Measurements from ENCODE around the gene ABCB1. TPM values are rescaled to one million over a fixed set of nuclear protein-coding genes. Genes with fewer than 3 reads are reported as not detected.

The ABCB1 gene
- polyA plus RNA-seq, 1 donor (not counting 4 experiments of a cell fraction or from before 2014, with no cell fraction given) = 0.13 TPM

DNA sequence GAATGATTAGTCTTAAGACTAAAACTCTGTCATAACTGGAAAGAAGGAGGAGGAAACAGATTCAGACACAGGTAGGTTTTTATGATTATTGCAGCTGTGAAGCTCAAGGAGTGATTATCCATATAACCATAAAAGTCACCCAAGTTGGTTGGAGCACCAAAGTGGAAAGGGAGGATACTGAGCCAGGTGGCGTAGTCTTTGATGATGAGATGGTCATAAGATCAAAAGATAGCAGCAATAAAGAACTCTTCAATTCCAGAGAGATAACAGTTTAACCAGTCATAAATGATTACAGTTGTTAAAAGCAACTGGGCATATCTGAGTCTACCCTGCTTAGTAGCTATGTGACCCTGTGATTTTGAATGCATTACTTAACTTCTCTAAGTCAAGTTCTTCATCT is 8.4 kb downstream of the ABCB1 start:
- Histone ChIP-seq H3K9me1 (ENCODE audit: control insufficient read depth, extremely low read depth, insufficient read depth, low read length) (no peaks in the 10 kb centered on the region), H3K27ac (ENCODE audit: control insufficient read depth, insufficient read depth, low read length) (no peak overlapping the region), H3K4me1 (ENCODE audit: control insufficient read depth, extremely low read depth, insufficient read depth, low read length) (no peaks in the 10 kb centered on the region), H2AFZ (ENCODE audit: control insufficient read depth, low read length) (no peak overlapping the region), H3K9me3 (ENCODE audit: control insufficient read depth, low read depth, low read length) (no peaks in the 10 kb centered on the region), H4K20me1 (ENCODE audit: control insufficient read depth, extremely low read depth, insufficient read depth, low read length) (no peaks in the 10 kb centered on the region), H3K27me3 (ENCODE audit: control insufficient read depth, extremely low read depth, insufficient read depth, low read length) (peaks cover 3% of the 10 kb centered on the region), H3K36me3 (ENCODE audit: control insufficient read depth in 2 of 2, extremely low read depth in 1 of 2, insufficient read depth in 2 of 2, low read length in 2 of 2) (no peaks in the 10 kb centered on the region), H3K4me2 (ENCODE audit: control insufficient read depth, extremely low read depth, insufficient read depth, low read depth, low read length) (no peak overlapping the region), H3K4me3 (ENCODE audit: control insufficient read depth in 2 of 3, extremely low read depth in 1 of 3, insufficient read depth in 2 of 3, low read depth in 1 of 3, low read length in 3 of 3) (no peak overlapping the region), H3K79me2 (ENCODE audit: control insufficient read depth, insufficient read depth, low read length) (no peaks in the 10 kb centered on the region), H3K9ac (ENCODE audit: control insufficient read depth, extremely low read depth, insufficient read depth, low read length) (no peak overlapping the region)
- no peak for TF ChIP-seq EZH2 (IDR thresholded peaks at IDR 0.05; ENCODE audit: low read length)
- TF ChIP-seq, protein P1, sequence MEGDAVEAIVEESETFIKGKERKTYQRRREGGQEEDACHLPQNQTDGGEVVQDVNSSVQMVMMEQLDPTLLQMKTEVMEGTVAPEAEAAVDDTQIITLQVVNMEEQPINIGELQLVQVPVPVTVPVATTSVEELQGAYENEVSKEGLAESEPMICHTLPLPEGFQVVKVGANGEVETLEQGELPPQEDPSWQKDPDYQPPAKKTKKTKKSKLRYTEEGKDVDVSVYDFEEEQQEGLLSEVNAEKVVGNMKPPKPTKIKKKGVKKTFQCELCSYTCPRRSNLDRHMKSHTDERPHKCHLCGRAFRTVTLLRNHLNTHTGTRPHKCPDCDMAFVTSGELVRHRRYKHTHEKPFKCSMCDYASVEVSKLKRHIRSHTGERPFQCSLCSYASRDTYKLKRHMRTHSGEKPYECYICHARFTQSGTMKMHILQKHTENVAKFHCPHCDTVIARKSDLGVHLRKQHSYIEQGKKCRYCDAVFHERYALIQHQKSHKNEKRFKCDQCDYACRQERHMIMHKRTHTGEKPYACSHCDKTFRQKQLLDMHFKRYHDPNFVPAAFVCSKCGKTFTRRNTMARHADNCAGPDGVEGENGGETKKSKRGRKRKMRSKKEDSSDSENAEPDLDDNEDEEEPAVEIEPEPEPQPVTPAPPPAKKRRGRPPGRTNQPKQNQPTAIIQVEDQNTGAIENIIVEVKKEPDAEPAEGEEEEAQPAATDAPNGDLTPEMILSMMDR (optimal IDR thresholded peaks at IDR 0.05 in 1 of 3, IDR thresholded peaks at IDR 0.05 in 1 of 3, conservative IDR thresholded peaks at IDR 0.05 in 1 of 3; ENCODE audit: extremely low read depth in 1 of 3, insufficient read depth in 2 of 3, low read length in 3 of 3) = no peak
- no peak for DNase-seq (ENCODE audit: low read depth, low spot score)
- dilution Hi-C loops (cut with MboI; ENCODE audit: extremely low pct_ligation_motif_present, low sequenced_read_pairs) = no loop called here
- FAIRE-seq = no peak

DNA sequence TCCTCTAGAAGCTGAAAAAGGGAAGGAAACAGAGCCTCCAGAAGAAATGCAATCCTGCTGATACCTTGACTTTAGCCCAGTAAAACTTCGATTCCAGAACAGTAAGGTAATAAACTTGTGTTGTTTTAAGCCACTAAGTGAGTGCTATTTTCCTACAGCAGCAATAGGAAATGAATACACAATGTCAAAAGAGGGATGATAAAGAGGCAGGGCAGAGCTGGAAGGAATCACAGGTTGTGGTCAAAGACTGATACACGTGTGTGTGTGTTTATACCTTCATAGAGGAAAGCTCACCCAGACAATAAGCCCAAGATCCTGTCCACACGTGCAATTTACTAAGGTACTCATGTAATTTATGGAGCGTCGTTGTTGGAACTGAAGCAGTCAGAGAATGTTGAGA is 9.5 kb downstream of the ABCB1 start:
- no peak overlapping the region for H3K4me3 ChIP-seq (ENCODE audit: control insufficient read depth in 2 of 3, extremely low read depth in 1 of 3, insufficient read depth in 2 of 3, low read depth in 1 of 3, low read length in 3 of 3)
- H3K9me1 ChIP-seq (ENCODE audit: control insufficient read depth, extremely low read depth, insufficient read depth, low read length) = no peaks in the 10 kb centered on the region
- H4K20me1 ChIP-seq (ENCODE audit: control insufficient read depth, extremely low read depth, insufficient read depth, low read length) = no peaks in the 10 kb centered on the region
- TF ChIP-seq EZH2 (IDR thresholded peaks at IDR 0.05; ENCODE audit: low read length) = no peak
- TF ChIP-seq, protein P1 (optimal IDR thresholded peaks at IDR 0.05 in 1 of 3, IDR thresholded peaks at IDR 0.05 in 1 of 3, conservative IDR thresholded peaks at IDR 0.05 in 1 of 3; ENCODE audit: extremely low read depth in 1 of 3, insufficient read depth in 2 of 3, low read length in 3 of 3) = no peak
- H3K4me1 ChIP-seq (ENCODE audit: control insufficient read depth, extremely low read depth, insufficient read depth, low read length) = no peaks in the 10 kb centered on the region
- no peak overlapping the region for H2AFZ ChIP-seq (ENCODE audit: control insufficient read depth, low read length)
- no peak overlapping the region for H3K9ac ChIP-seq (ENCODE audit: control insufficient read depth, extremely low read depth, insufficient read depth, low read length)
- H3K79me2 ChIP-seq (ENCODE audit: control insufficient read depth, insufficient read depth, low read length) = no peaks in the 10 kb centered on the region
- no peaks in the 10 kb centered on the region for H3K36me3 ChIP-seq (ENCODE audit: control insufficient read depth in 2 of 2, extremely low read depth in 1 of 2, insufficient read depth in 2 of 2, low read length in 2 of 2)
- FAIRE-seq (no peak), DNase-seq (ENCODE audit: low read depth, low spot score) (no peak)
- H3K27ac ChIP-seq (ENCODE audit: control insufficient read depth, insufficient read depth, low read length) = no peak overlapping the region
- H3K9me3 ChIP-seq (ENCODE audit: control insufficient read depth, low read depth, low read length) = no peaks in the 10 kb centered on the region
- dilution Hi-C loops (cut with MboI; ENCODE audit: extremely low pct_ligation_motif_present, low sequenced_read_pairs) = no loop called here
- H3K27me3 ChIP-seq (ENCODE audit: control insufficient read depth, extremely low read depth, insufficient read depth, low read length) = no peaks in the 10 kb centered on the region
- H3K4me2 ChIP-seq (ENCODE audit: control insufficient read depth, extremely low read depth, insufficient read depth, low read depth, low read length) = no peak overlapping the region

Measured in keratinocyte (primary cell).